Measurements from ENCODE around the gene RASGRF1. TPM values are rescaled to one million over a fixed set of nuclear protein-coding genes. Genes with fewer than 3 reads are reported as not detected.

Gene RASGRF1
- total and polyA plus RNA-seq, 2 experiments from 2014 or later, result 0.06 TPM; not detected in 1

GRCh38 chr15:79075256-79075655 is 15.3 kb downstream of the RASGRF1 start:
- DNase-seq (ENCODE audit: low read depth in 1 of 2, low spot score in 1 of 2), result no peak
- Histone ChIP-seq H3K36me3 (no peaks in the 10 kb centered on the region), H3K9me3 (ENCODE audit: low read depth) (no peaks in the 10 kb centered on the region), H3K27me3 (peaks cover 3% of the 10 kb centered on the region), H3K4me3 (no peak overlapping the region), H3K4me1 (ENCODE audit: low read depth) (no peaks in the 10 kb centered on the region), H3K27ac (no peak overlapping the region)
- no peak for TF ChIP-seq CTCF (IDR thresholded peaks at IDR 0.05; ENCODE audit: low read depth, low read length)

DNA sequence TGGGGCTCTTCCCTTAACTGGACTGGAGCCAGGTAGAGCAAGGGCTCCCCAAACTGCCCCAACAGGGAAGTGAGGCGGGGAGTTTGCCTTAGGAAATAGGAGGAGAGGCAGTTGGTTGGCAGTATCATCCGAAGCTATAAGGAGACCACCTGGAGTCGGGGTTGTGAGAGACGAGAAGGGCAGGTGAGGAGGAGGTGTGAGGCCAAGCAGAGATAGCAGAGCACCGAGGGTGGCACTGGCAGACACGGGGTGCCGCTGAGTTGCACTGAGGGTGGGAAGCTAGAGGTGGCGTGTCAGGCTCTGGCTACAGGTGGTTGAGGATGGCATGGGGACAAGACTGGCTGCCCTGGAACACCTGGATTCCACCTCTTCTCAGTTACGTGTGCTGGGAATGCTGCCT is 17.2 kb downstream of the RASGRF1 start:
- Histone ChIP-seq H3K4me3 (no peak overlapping the region), H3K27me3 (peaks cover 3% of the 10 kb centered on the region), H3K36me3 (no peaks in the 10 kb centered on the region), H3K4me1 (ENCODE audit: low read depth) (no peaks in the 10 kb centered on the region), H3K27ac (no peak overlapping the region), H3K9me3 (ENCODE audit: low read depth) (no peaks in the 10 kb centered on the region)
- no peak for DNase-seq (ENCODE audit: low read depth in 1 of 2, low spot score in 1 of 2)
- no peak for TF ChIP-seq CTCF (IDR thresholded peaks at IDR 0.05; ENCODE audit: low read depth, low read length)

- Histone ChIP-seq H3K27ac (no peak overlapping the region), H3K36me3 (no peaks in the 10 kb centered on the region), H3K9me3 (ENCODE audit: low read depth) (no peaks in the 10 kb centered on the region), H3K4me3 (no peak overlapping the region), H3K4me1 (ENCODE audit: low read depth) (peaks cover 8% of the 10 kb centered on the region), H3K27me3 (no peaks in the 10 kb centered on the region)
- no peak for TF ChIP-seq CTCF (IDR thresholded peaks at IDR 0.05; ENCODE audit: low read depth, low read length)
- DNase-seq (ENCODE audit: low read depth in 1 of 2, low spot score in 1 of 2), result peak in 1 of 2 donors; percentile 21
Observed at GRCh38 chr15:79071901-79072300, 18.7 kb downstream of the RASGRF1 start.

- no peak overlapping the region for H3K27ac ChIP-seq
- no peak for DNase-seq (ENCODE audit: low read depth in 1 of 2, low spot score in 1 of 2)
- no peaks in the 10 kb centered on the region for H3K9me3 ChIP-seq (ENCODE audit: low read depth)
- H3K27me3 ChIP-seq, result no peaks in the 10 kb centered on the region
- no peak overlapping the region for H3K4me3 ChIP-seq
- TF ChIP-seq CTCF (IDR thresholded peaks at IDR 0.05; ENCODE audit: low read depth, low read length), result no peak
- no peaks in the 10 kb centered on the region for H3K36me3 ChIP-seq
- peaks cover 11% of the 10 kb centered on the region for H3K4me1 ChIP-seq (ENCODE audit: low read depth)
Observed at GRCh38 chr15:79068790-79069189, 21.8 kb downstream of the RASGRF1 start.

- peak in 1 of 2 donors; percentile 51 for DNase-seq (ENCODE audit: low read depth in 1 of 2, low spot score in 1 of 2)
- H3K36me3 ChIP-seq, result no peaks in the 10 kb centered on the region
- no peaks in the 10 kb centered on the region for H3K9me3 ChIP-seq (ENCODE audit: low read depth)
- peaks cover 11% of the 10 kb centered on the region for H3K4me1 ChIP-seq (ENCODE audit: low read depth)
- no peaks in the 10 kb centered on the region for H3K27me3 ChIP-seq
- no peak overlapping the region for H3K27ac ChIP-seq
- no peak for TF ChIP-seq CTCF (IDR thresholded peaks at IDR 0.05; ENCODE audit: low read depth, low read length)
- no peak overlapping the region for H3K4me3 ChIP-seq
Observed at GRCh38 chr15:79067969-79068368, 22.6 kb downstream of the RASGRF1 start.
